Measurements from ENCODE around the gene DCST1. TPM values are rescaled to one million over a fixed set of nuclear protein-coding genes. Genes with fewer than 3 reads are reported as not detected.

Gene DCST1
- total and polyA plus RNA-seq, 8 donors, result 0.57 to 0.87 (median 0.79) TPM; not detected in 2

DNA sequence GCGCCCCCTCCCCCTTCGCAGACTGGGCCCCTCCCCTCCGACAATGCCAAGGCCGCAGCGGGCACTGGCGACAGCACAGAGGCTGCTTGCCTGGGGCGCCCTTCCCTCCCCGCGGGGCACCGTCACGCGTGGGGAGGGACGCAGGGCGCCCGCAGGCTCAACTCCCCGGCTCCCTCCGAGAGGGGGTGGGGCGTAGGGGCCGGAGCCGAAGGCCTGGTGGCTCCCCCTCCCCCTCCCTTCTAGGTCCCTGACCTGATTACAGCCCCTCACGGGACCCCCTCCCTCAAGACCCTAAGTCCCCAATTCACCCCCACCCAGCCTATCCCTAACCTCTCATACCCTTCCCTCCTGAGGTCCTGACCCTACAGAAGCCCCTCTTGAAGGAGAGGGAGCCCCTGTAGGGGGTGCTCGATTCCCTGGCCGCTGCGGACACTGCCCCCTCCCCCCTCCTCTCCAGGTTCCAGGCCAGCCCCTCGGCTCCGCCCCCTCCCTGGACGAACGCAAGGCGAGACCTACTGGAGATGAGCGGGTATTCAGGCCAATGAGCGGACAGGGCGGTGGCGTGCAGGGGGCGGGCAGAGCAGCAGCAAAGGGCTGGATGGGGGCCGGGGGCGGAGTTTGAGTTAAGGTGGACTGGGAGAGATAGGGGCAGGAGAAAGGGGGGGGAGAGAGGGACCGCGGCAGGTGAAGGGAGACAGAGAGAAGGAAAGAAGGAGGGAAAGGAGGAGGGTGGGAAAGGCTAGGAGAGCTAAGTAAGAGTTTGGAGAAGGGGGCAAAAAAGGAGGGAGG, 31.8 kb upstream of the DCST1 start:
- Histone ChIP-seq H3K9me3 (no peaks in the 10 kb centered on the region), H3K4me1 (peaks cover 37 to 65% of the 10 kb centered on the region in 2 donors), H3K4me3 (peak overlapping the region; percentile 91 to 96), H3K27me3 (no peaks in the 10 kb centered on the region), H3K36me3 (no peaks in the 10 kb centered on the region), H3K27ac (peak overlapping the region; percentile 92 to 96)
- ATAC-seq (peak; percentile 76), DNase-seq (peak; percentile 99 to 100 (median 100))
- TF ChIP-seq, protein P1, sequence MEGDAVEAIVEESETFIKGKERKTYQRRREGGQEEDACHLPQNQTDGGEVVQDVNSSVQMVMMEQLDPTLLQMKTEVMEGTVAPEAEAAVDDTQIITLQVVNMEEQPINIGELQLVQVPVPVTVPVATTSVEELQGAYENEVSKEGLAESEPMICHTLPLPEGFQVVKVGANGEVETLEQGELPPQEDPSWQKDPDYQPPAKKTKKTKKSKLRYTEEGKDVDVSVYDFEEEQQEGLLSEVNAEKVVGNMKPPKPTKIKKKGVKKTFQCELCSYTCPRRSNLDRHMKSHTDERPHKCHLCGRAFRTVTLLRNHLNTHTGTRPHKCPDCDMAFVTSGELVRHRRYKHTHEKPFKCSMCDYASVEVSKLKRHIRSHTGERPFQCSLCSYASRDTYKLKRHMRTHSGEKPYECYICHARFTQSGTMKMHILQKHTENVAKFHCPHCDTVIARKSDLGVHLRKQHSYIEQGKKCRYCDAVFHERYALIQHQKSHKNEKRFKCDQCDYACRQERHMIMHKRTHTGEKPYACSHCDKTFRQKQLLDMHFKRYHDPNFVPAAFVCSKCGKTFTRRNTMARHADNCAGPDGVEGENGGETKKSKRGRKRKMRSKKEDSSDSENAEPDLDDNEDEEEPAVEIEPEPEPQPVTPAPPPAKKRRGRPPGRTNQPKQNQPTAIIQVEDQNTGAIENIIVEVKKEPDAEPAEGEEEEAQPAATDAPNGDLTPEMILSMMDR (IDR thresholded peaks at IDR 0.05), result no peak
- intact Hi-C loops (cut with DNase I), result no loop called here

DNA sequence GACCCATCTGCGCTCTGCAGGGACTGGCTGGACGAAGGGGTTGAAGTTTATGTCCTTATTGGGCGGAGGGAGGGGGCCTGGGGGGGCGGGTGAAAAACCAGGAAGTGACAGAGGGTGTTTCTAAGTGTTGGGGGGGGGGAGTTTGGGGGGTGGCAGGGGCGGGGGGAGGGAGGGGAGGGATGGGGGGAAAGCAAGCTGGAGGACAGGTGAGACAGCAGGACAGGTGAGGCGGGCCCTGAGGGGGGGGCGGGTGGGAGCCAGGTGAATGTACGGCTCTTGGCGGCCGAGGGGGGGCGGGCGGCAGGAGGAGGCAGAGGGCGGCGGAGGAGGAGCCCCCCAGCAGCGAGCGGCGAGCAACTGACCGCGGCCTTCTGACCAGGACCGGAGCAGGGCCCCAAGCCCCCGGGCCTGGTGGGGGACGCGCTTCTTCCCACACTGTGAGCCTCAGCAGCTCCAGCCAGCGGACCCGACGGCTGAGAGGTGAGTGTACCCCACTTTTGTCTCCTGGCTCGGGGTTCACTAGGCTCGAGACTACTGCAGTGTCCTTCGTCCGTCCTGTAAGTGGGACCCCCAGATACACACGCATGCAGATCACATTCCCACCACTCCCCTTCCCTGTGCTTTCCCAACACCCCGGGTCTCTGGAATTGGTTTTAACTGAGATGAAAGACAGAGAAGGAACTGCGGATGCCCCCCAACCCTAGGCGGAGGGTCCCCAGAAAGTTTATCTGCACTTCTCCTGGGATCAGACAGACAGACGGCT, 31.0 kb upstream of the DCST1 start, which contains the start of gene ZBTB7B:
Gene ZBTB7B (plus strand): TSS at position 339 of the 763 bp plus-strand sequence. CDS start 11,859 bp downstream, outside the sequence.
- H3K27ac ChIP-seq, result peak within 1 kb of the TSS; percentile 95 to 96
- H3K36me3 ChIP-seq, result no peaks in the 10 kb centered on the region
- H3K27me3 ChIP-seq, result no peaks in the 10 kb centered on the region
- peak in 2 of 4 donors; percentile 60 to 89 for DNase-seq
- H3K4me1 ChIP-seq, result peaks cover 43 to 65% of the 10 kb centered on the region in 2 donors
- TF ChIP-seq, protein P1 (IDR thresholded peaks at IDR 0.05), result no peak
- intact Hi-C loops (cut with DNase I), result no loop called here
- H3K9me3 ChIP-seq, result no peaks in the 10 kb centered on the region
- peak within 1 kb of the TSS; percentile 91 to 96 for H3K4me3 ChIP-seq
- ATAC-seq, result peak; percentile 5

DNA sequence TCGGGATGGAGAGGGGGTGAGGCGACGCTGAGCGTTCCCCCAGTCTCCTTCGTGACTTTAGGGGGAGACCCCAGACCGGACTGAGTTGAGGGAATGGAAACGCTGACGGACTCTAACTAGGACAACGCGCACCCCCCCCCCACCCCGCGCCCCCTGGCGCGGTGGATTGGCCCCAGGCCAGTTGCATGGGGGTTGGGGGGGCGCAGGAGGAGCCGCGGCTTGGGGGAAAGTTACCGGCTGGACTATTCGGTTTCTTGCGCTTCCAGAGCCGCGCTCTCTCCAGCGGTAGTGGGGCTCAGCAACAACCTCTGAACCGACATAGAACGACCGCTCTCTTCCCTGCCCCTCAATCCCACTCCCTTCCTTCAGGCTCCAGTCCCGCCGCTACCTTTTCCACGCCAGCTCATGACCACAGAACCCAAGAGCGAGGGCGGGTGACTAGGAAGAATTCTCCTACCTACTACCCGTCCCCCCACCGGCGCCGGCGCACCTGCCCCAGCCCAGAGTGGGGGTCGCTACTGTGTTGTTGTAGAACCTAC, 30.3 kb upstream of the DCST1 start:
- TF ChIP-seq, protein P1 (IDR thresholded peaks at IDR 0.05), result no peak
- Histone ChIP-seq H3K9me3 (no peaks in the 10 kb centered on the region), H3K27ac (peak overlapping the region; percentile 91 to 95), H3K27me3 (no peaks in the 10 kb centered on the region), H3K4me3 (peak overlapping the region; percentile 91 to 96), H3K36me3 (no peaks in the 10 kb centered on the region), H3K4me1 (peaks cover 46 to 65% of the 10 kb centered on the region in 2 donors)
- intact Hi-C loops (cut with DNase I), result no loop called here
- peak in 2 of 4 donors; percentile 49 to 86 for DNase-seq
- ATAC-seq, result no peak

DNA sequence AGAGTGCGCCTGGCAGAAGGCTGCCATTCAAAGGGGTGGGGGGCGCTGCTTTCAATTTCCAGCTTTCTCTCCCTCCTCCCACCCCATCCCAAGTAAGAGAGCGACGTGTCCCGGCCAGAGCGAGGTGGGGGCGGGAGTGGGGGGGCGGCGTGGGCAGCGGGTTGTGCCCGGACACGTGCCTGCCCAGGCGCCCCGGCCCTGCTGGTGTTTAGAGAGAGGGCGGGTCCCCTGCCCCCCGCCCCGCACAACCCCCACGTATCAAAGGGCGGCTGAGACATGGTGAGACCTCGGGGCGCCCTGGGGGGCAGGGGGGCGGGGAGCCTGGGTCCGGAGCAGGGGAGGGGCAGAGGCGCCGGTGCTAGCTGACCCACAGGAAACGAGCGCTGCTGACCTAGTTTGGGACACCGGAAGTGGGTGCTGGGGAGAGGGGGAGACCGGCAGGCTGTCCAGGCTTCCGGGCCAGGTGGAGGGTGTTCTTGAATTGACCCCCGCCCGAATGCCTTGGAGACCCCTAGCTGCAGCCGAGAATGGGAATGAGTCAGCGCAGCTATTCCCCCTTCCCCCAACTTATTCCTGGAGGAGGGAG, 29.8 kb upstream of the DCST1 start:
- H3K4me3 ChIP-seq, result peak overlapping the region; percentile 91 to 96
- H3K4me1 ChIP-seq, result peaks cover 46 to 66% of the 10 kb centered on the region in 2 donors
- intact Hi-C loops (cut with DNase I), result no loop called here
- no peaks in the 10 kb centered on the region for H3K36me3 ChIP-seq
- H3K27ac ChIP-seq, result peak overlapping the region; percentile 91 to 95
- ATAC-seq (no peak), DNase-seq (peak in 3 of 4 donors; percentile 67 to 92 (median 75))
- TF ChIP-seq, protein P1 (IDR thresholded peaks at IDR 0.05), result no peak
- H3K27me3 ChIP-seq, result no peaks in the 10 kb centered on the region
- H3K9me3 ChIP-seq, result no peaks in the 10 kb centered on the region
